ENCODE measurements around the gene DPEP1. TPM values are rescaled to one million over a fixed set of nuclear protein-coding genes. Genes with fewer than 3 reads are reported as not detected.

DPEP1 gene
- total RNA-seq, 1 donor from 2014 or later: 13.4 TPM

GRCh38 chr16:89645122-89645521, 31.7 kb downstream of the DPEP1 start:
- Mint-ChIP-seq H3K27me3 (no peaks in the 10 kb centered on the region), H3K4me1 (ENCODE audit: unreplicated experiment) (peaks cover 9% of the 10 kb centered on the region), H3K36me3 (no peaks in the 10 kb centered on the region), H3K4me3 (no peak overlapping the region), H3K9me3 (no peaks in the 10 kb centered on the region), H3K27ac (no peak overlapping the region)
- TF ChIP-seq, protein P1, sequence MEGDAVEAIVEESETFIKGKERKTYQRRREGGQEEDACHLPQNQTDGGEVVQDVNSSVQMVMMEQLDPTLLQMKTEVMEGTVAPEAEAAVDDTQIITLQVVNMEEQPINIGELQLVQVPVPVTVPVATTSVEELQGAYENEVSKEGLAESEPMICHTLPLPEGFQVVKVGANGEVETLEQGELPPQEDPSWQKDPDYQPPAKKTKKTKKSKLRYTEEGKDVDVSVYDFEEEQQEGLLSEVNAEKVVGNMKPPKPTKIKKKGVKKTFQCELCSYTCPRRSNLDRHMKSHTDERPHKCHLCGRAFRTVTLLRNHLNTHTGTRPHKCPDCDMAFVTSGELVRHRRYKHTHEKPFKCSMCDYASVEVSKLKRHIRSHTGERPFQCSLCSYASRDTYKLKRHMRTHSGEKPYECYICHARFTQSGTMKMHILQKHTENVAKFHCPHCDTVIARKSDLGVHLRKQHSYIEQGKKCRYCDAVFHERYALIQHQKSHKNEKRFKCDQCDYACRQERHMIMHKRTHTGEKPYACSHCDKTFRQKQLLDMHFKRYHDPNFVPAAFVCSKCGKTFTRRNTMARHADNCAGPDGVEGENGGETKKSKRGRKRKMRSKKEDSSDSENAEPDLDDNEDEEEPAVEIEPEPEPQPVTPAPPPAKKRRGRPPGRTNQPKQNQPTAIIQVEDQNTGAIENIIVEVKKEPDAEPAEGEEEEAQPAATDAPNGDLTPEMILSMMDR (conservative IDR thresholded peaks at IDR 0.05): no peak
- DNase-seq (ENCODE audit: extremely low spot score, unreplicated experiment): no peak

DNA sequence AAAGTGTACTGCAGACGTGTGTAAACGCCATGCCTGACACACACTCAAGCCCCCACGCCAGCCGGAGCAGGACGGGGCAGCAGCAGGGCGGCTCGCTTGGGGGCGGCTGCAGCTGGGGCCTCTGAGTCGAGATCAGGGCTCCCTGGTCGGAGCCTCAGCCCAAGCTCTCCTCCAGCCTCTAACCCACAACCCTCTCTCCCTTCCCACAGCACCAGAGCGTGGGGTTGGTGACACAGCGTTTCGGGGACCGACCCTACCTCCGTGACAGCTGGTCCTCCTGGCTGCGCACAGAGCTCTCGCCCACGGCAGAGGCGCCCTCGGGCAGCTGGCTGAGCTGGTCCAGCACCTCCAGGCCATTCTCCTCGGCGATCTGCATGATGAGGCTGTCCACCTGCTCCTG, 32.8 kb downstream of the DPEP1 start:
- TF ChIP-seq, protein P1 (conservative IDR thresholded peaks at IDR 0.05): no peak
- no peaks in the 10 kb centered on the region for H3K9me3 Mint-ChIP-seq
- no peaks in the 10 kb centered on the region for H3K27me3 Mint-ChIP-seq
- H3K36me3 Mint-ChIP-seq: no peaks in the 10 kb centered on the region
- no peak overlapping the region for H3K4me3 Mint-ChIP-seq
- no peak overlapping the region for H3K27ac Mint-ChIP-seq
- H3K4me1 Mint-ChIP-seq (ENCODE audit: unreplicated experiment): no peaks in the 10 kb centered on the region
- no peak for DNase-seq (ENCODE audit: extremely low spot score, unreplicated experiment)

GRCh38 chr16:89646906-89647305, 33.5 kb downstream of the DPEP1 start:
- Mint-ChIP-seq H3K27ac (no peak overlapping the region), H3K27me3 (no peaks in the 10 kb centered on the region), H3K4me1 (ENCODE audit: unreplicated experiment) (no peaks in the 10 kb centered on the region), H3K9me3 (no peaks in the 10 kb centered on the region), H3K36me3 (no peaks in the 10 kb centered on the region), H3K4me3 (no peak overlapping the region)
- DNase-seq (ENCODE audit: extremely low spot score, unreplicated experiment): no peak
- TF ChIP-seq, protein P1 (conservative IDR thresholded peaks at IDR 0.05): no peak

DNA sequence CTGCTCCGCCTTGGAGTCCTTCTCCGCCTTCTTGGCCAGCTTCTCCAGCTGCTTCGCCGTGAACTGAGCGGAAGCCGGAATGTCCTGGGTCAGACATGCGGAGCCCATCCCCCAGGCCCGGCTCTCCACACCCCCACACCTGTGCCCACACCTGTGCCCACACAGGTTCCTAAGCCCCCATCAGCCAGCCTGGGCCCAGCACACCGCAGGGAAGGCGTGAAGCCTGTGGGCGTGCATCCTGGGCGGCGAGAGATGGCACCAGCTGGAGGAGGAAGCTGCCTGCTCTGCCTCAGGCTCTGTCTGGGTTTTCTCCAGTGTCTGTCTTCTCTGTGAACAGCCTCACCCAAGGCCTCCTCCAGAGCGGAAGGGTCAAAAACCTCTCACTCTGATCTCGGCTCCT, 38.1 kb downstream of the DPEP1 start:
- no peak for DNase-seq (ENCODE audit: extremely low spot score, unreplicated experiment)
- H3K4me1 Mint-ChIP-seq (ENCODE audit: unreplicated experiment): peaks cover 4% of the 10 kb centered on the region

DNA sequence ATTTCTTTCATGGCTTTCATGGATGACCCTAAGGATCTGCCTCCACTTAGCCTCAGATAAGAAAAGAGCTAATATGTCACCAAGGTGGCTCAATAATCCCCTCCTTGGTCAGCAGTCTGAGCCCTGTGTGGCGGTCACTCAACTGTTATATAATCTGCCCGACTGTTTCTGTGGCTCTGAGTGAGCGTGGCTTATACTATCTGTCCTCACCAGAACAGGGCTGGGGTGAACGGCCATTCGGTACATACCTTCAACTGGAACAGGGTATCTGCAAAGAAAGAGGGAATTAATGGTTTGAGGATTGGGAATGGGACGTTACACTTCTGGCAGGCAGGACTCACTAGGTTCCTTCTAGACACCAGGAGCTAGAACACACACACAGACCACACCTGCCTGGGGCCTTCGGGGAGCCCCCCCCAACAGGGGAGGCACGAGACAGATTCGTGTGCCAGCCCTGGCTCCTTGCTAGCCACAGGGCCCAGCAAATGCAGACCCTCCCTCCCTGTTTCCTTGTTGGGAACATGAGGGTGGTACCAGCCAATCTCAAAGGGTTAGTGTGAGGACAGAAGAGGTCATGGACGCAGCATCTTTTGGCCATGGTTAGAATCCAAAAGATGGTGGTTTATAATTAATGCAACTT, 40.3 kb downstream of the DPEP1 start:
- Mint-ChIP-seq H3K27ac (peak overlapping the region; percentile 50), H3K4me1 (ENCODE audit: unreplicated experiment) (peaks cover 10% of the 10 kb centered on the region), H3K9me3 (no peaks in the 10 kb centered on the region), H3K4me3 (peak overlapping the region; percentile 57), H3K27me3 (no peaks in the 10 kb centered on the region), H3K36me3 (peaks cover 4% of the 10 kb centered on the region)
- DNase-seq (ENCODE audit: extremely low spot score, unreplicated experiment): no peak
- TF ChIP-seq, protein P1 (conservative IDR thresholded peaks at IDR 0.05): no peak

More for the DNA sequence above, 38.1 kb downstream of the DPEP1 start:
- TF ChIP-seq, protein P1 (conservative IDR thresholded peaks at IDR 0.05): no peak
- no peak overlapping the region for H3K27ac Mint-ChIP-seq
- no peaks in the 10 kb centered on the region for H3K36me3 Mint-ChIP-seq
- H3K9me3 Mint-ChIP-seq: no peaks in the 10 kb centered on the region
- no peak overlapping the region for H3K4me3 Mint-ChIP-seq
- no peaks in the 10 kb centered on the region for H3K27me3 Mint-ChIP-seq
